HG03095 (cell line): ENCODE results near the gene ADAMTS8.

Experiments
- ATAC-seq: cut with Tn5 transposase; IDR thresholded peaks from one replicate; pipeline ENCODE4 v1.9.1; 2021; ENCODE audit warnings: moderate library complexity; ENCODE audit not compliant: unreplicated experiment

ADAMTS8 gene

GRCh38 chr11:130428316-130429119 is at the start of gene ADAMTS8:
ADAMTS8 (minus strand) TSS chr11:130428609; CDS start chr11:130428286, 323 bp downstream.
- no peak for ATAC-seq

GRCh38 chr11:130477586-130478203 is 49.3 kb upstream of the ADAMTS8 start:
- ATAC-seq: no peak

GRCh38 chr11:130476922-130477491 is 48.6 kb upstream of the ADAMTS8 start:
- ATAC-seq: no peak

GRCh38 chr11:130476200-130476921 is 48.0 kb upstream of the ADAMTS8 start:
- no peak for ATAC-seq

- ATAC-seq: no peak
Measured at GRCh38 chr11:130475426-130476053, 47.1 kb upstream of the ADAMTS8 start.

GRCh38 chr11:130474637-130475400 is 46.4 kb upstream of the ADAMTS8 start:
- ATAC-seq: no peak

GRCh38 chr11:130473795-130474377 is 45.5 kb upstream of the ADAMTS8 start:
- ATAC-seq: no peak

- ATAC-seq: no peak
Measured at GRCh38 chr11:130473056-130473794, 44.8 kb upstream of the ADAMTS8 start.

GRCh38 chr11:130472434-130472961 is 44.1 kb upstream of the ADAMTS8 start:
- no peak for ATAC-seq

GRCh38 chr11:130471731-130472433 is 43.5 kb upstream of the ADAMTS8 start:
- ATAC-seq: no peak

- ATAC-seq: no peak
Measured at GRCh38 chr11:130470832-130471706, 42.7 kb upstream of the ADAMTS8 start.

- no peak for ATAC-seq
Measured at GRCh38 chr11:130469181-130469580, 40.8 kb upstream of the ADAMTS8 start.

- ATAC-seq: no peak
Measured at GRCh38 chr11:130467116-130467900, 38.9 kb upstream of the ADAMTS8 start.

- ATAC-seq: no peak
Measured at GRCh38 chr11:130465263-130465662, 36.9 kb upstream of the ADAMTS8 start.

- ATAC-seq: no peak
Measured at GRCh38 chr11:130464291-130464812, 35.9 kb upstream of the ADAMTS8 start.

- ATAC-seq: no peak
Measured at GRCh38 chr11:130462931-130463330, 34.5 kb upstream of the ADAMTS8 start.
